Stimulated activated CD4-positive, alpha-beta T cell treated with anti-CD3 and anti-CD28 coated beads, Interleukin-1b, Interleukin-23, amount 100 ng/mL, for 24 hours (primary cell): ENCODE results near the gene TCEAL7.

Source experiments
- DNase-seq, 4 experiments: peaks; one replicate each; pipeline ENCODE4 v3.0.0-alpha.2; 2020; ENCODE audit warnings: low read depth in 4 of 4, low spot score in 1 of 4

The TCEAL7 gene

GRCh38 chrX:103367502-103367901, 37.5 kb downstream of the TCEAL7 start:
- no peak for DNase-seq

GRCh38 chrX:103369479-103369878, 39.4 kb downstream of the TCEAL7 start:
- DNase-seq = no peak

GRCh38 chrX:103372886-103373285, 42.8 kb downstream of the TCEAL7 start:
- no peak for DNase-seq

GRCh38 chrX:103373581-103373980, 43.5 kb downstream of the TCEAL7 start:
- DNase-seq = no peak

GRCh38 chrX:103376118-103376978, 46.3 kb downstream of the TCEAL7 start, which contains the start of gene BEX3:
Gene BEX3, plus strand, starts transcription at chrX:103376538. Its CDS starts 984 bp downstream, at chrX:103377522.
- no peak for DNase-seq

- DNase-seq = no peak
These were observed 46.9 kb downstream of the TCEAL7 start for GRCh38 chrX:103376979-103377324.

- DNase-seq = no peak
These were observed 49.0 kb downstream of the TCEAL7 start for GRCh38 chrX:103378990-103379389.
